Lower leg skin (tissue), 4 donors: Measurements from ENCODE around the gene NDUFS4. TPM values are rescaled to one million over a fixed set of nuclear protein-coding genes. Genes with fewer than 3 reads are reported as not detected.
"Not testable (repeated sequence)": the region's sequence is repeated elsewhere in the genome, so short reads cannot be mapped to it uniquely, and the experiment has no call there.

Experiments
- DNase-seq, 2 donors: peaks; one replicate each; pipeline ENCODE4 v3.0.0-alpha.2; 2019; ENCODE audit warnings: low spot score in 2 of 2
- H3K4me3 ChIP-seq: fragments of 200-600 bp; sonication (generic); 2 replicates; pipeline ENCODE4 v1.5.1; 2017; ENCODE audit warnings: mild to moderate bottlenecking, low read depth; ENCODE audit not compliant: poor library complexity, severe bottlenecking
- CTCF ChIP-seq, 3 donors: fragments of 450-650 bp; IDR thresholded peaks; one replicate each; pipeline ENCODE4 v1.5.1; 2016; ENCODE audit warnings: antibody characterized with exemption in 3 of 3, mild to moderate bottlenecking in 3 of 3, moderate library complexity in 2 of 3
- POLR2A ChIP-seq, 2 donors: fragments of 450-650 bp; IDR thresholded peaks; one replicate each; pipeline ENCODE4 v1.6.1; 2016 to 2017; ENCODE audit warnings: antibody characterized with exemption in 2 of 2, mild to moderate bottlenecking in 1 of 2, moderate library complexity in 1 of 2
- WGBS, 2 donors: methylation state at CpG; one replicate each; pipeline ENCODE4 v1.1.5; 2018; 5-methylcytosine and 5-hydroxymethylcytosine counted together
- intact Hi-C: fragments of 100-400 bp; cut with DNase I; formaldehyde crosslinking; loops from one replicate; pipeline ENCODE4 v1.15.0; 2023; ENCODE audit warnings: low total_unique reads
- total RNA-seq, 4 donors: library from RNA; depleted of rRNA; stranded (reverse); fragments of >200 nt; gene quantifications; one replicate each; pipeline ENCODE4 v1.1.0, GENCODE V29; 2016

Gene NDUFS4
- total RNA-seq, 4 donors from 2014 or later, result 45.4 to 91.0 (median 76.7) TPM

GRCh38 chr5:53607886-53608285, 47.4 kb downstream of the NDUFS4 start:
- no peak overlapping the region for H3K4me3 ChIP-seq
- intact Hi-C loops, result no loop called here
- 79 to 82% methylated on average over 2 of the region's 2 CpGs for WGBS, 2 donors
- no peak for TF ChIP-seq POLR2A (IDR thresholded peaks at IDR 0.05)
- TF ChIP-seq CTCF (IDR thresholded peaks at IDR 0.05), result no peak
- DNase-seq, result no peak

GRCh38 chr5:53608897-53609296, 48.5 kb downstream of the NDUFS4 start:
- DNase-seq, intact Hi-C loops, H3K4me3 ChIP-seq: not testable (repeated sequence)
- WGBS, 2 donors, result 85 to 87% methylated on average over 4 of the region's 4 CpGs

GRCh38 chr5:53613061-53613460, 52.6 kb downstream of the NDUFS4 start:
- WGBS, 2 donors, result 90 to 95% methylated on average over 3 of the region's 3 CpGs
- DNase-seq, result no peak
- TF ChIP-seq CTCF (IDR thresholded peaks at IDR 0.05) (no peak), POLR2A (IDR thresholded peaks at IDR 0.05) (no peak)
- H3K4me3 ChIP-seq, result no peak overlapping the region
- intact Hi-C loops, result no loop called here

- H3K4me3 ChIP-seq, result no peak overlapping the region
- no peak for TF ChIP-seq CTCF (IDR thresholded peaks at IDR 0.05)
- no peak for TF ChIP-seq POLR2A (IDR thresholded peaks at IDR 0.05)
- intact Hi-C loops, result no loop called here
- no peak for DNase-seq
These were observed 53.1 kb downstream of the NDUFS4 start for GRCh38 chr5:53613536-53613935.

- DNase-seq, result no peak
- WGBS, 2 donors, result 95 to 98% methylated on average over 2 of the region's 2 CpGs
- H3K4me3 ChIP-seq, result no peak overlapping the region
- intact Hi-C loops, result no loop called here
- TF ChIP-seq CTCF (IDR thresholded peaks at IDR 0.05) (no peak), POLR2A (IDR thresholded peaks at IDR 0.05) (no peak)
These were observed 54.0 kb downstream of the NDUFS4 start for GRCh38 chr5:53614376-53614885.

GRCh38 chr5:53616939-53617549, 56.6 kb downstream of the NDUFS4 start:
- no peak for DNase-seq
- WGBS, 2 donors, result 96 to 98% methylated on average over 3 of the region's 3 CpGs
- H3K4me3 ChIP-seq, result no peak overlapping the region
- intact Hi-C loops, result no loop called here
- no peak for TF ChIP-seq POLR2A (IDR thresholded peaks at IDR 0.05)

- no peak overlapping the region for H3K4me3 ChIP-seq
- intact Hi-C loops, result no loop called here
- TF ChIP-seq POLR2A (IDR thresholded peaks at IDR 0.05) (no peak), CTCF (IDR thresholded peaks at IDR 0.05) (no peak)
These were observed 70.8 kb downstream of the NDUFS4 start for GRCh38 chr5:53631251-53631650.

More at GRCh38 chr5:53631251-53631650, 70.8 kb downstream of the NDUFS4 start:
- WGBS, 2 donors, result 90 to 94% methylated on average over 3 to 6 of the region's 6 CpGs
- DNase-seq, result no peak
